HG03066 (cell line): ENCODE data around the gene TCF12.
"Not testable (repeated sequence)": the region's sequence is repeated elsewhere in the genome, so short reads cannot be mapped to it uniquely, and the experiment has no call there.

ENCODE experiments used
- ATAC-seq: cut with Tn5 transposase; IDR thresholded peaks from one replicate; pipeline ENCODE4 v1.9.1; 2021; ENCODE audit warnings: low read depth; ENCODE audit not compliant: unreplicated experiment

The TCF12 gene

GRCh38 chr15:57084192-57084591 lies 165.7 kb downstream of the TCF12 start:
- ATAC-seq: no peak

- no peak for ATAC-seq
Observed at GRCh38 chr15:57085267-57085666, 166.8 kb downstream of the TCF12 start.

GRCh38 chr15:57086857-57087427 lies 168.5 kb downstream of the TCF12 start:
- no peak for ATAC-seq

GRCh38 chr15:57089815-57090495 lies 171.5 kb downstream of the TCF12 start:
- no peak for ATAC-seq

- ATAC-seq: no peak
Observed at GRCh38 chr15:57090496-57090859, 172.0 kb downstream of the TCF12 start.

- ATAC-seq: no peak
Observed at GRCh38 chr15:57091636-57092035, 173.2 kb downstream of the TCF12 start.

GRCh38 chr15:57092252-57092651 lies 173.8 kb downstream of the TCF12 start:
- no peak for ATAC-seq

GRCh38 chr15:57094321-57095257 lies 176.1 kb downstream of the TCF12 start:
- ATAC-seq: no peak

GRCh38 chr15:57095896-57096295 lies 177.5 kb downstream of the TCF12 start:
- ATAC-seq: no peak

GRCh38 chr15:57097246-57097645 lies 178.8 kb downstream of the TCF12 start:
- no peak for ATAC-seq

- not testable (repeated sequence) for ATAC-seq
Observed at GRCh38 chr15:57097919-57098543, 179.6 kb downstream of the TCF12 start.

- ATAC-seq: no peak
Observed at GRCh38 chr15:57098896-57099295, 180.5 kb downstream of the TCF12 start.

- peak; percentile 53 for ATAC-seq
Observed at GRCh38 chr15:57100136-57100539, 181.7 kb downstream of the TCF12 start.

- no peak for ATAC-seq
Observed at GRCh38 chr15:57102858-57103257, 184.4 kb downstream of the TCF12 start.

GRCh38 chr15:57108296-57108695 lies 189.9 kb downstream of the TCF12 start:
- no peak for ATAC-seq

GRCh38 chr15:57109005-57109404 lies 190.6 kb downstream of the TCF12 start:
- ATAC-seq: no peak

GRCh38 chr15:57111002-57111401 lies 192.6 kb downstream of the TCF12 start:
- ATAC-seq: no peak

GRCh38 chr15:57112178-57112577 lies 193.7 kb downstream of the TCF12 start:
- no peak for ATAC-seq

GRCh38 chr15:57114070-57114469 lies 195.6 kb downstream of the TCF12 start:
- no peak for ATAC-seq

GRCh38 chr15:57118013-57118799 lies 199.8 kb downstream of the TCF12 start:
- no peak for ATAC-seq
